Hippocampal formation (tissue), 2 donors: ENCODE measurements around the gene GDPD5.
A peak's percentile ranks its signal among the peaks of the same experiment; 100 is the strongest.

Experiments used
- DNase-seq, 2 donors: peaks; one replicate each; lab custom pipeline; 2025; lab: John Stamatoyannopoulos, UW

GDPD5 gene, protein sequence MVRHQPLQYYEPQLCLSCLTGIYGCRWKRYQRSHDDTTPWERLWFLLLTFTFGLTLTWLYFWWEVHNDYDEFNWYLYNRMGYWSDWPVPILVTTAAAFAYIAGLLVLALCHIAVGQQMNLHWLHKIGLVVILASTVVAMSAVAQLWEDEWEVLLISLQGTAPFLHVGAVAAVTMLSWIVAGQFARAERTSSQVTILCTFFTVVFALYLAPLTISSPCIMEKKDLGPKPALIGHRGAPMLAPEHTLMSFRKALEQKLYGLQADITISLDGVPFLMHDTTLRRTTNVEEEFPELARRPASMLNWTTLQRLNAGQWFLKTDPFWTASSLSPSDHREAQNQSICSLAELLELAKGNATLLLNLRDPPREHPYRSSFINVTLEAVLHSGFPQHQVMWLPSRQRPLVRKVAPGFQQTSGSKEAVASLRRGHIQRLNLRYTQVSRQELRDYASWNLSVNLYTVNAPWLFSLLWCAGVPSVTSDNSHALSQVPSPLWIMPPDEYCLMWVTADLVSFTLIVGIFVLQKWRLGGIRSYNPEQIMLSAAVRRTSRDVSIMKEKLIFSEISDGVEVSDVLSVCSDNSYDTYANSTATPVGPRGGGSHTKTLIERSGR

GRCh38 chr11:75525433-75526191, at the start of gene GDPD5:
Gene GDPD5, minus strand, starts transcription at chr11:75525941. Its CDS starts 48,206 bp downstream, at chr11:75477735.
- DNase-seq, result peak; percentile 71 to 72

DNA sequence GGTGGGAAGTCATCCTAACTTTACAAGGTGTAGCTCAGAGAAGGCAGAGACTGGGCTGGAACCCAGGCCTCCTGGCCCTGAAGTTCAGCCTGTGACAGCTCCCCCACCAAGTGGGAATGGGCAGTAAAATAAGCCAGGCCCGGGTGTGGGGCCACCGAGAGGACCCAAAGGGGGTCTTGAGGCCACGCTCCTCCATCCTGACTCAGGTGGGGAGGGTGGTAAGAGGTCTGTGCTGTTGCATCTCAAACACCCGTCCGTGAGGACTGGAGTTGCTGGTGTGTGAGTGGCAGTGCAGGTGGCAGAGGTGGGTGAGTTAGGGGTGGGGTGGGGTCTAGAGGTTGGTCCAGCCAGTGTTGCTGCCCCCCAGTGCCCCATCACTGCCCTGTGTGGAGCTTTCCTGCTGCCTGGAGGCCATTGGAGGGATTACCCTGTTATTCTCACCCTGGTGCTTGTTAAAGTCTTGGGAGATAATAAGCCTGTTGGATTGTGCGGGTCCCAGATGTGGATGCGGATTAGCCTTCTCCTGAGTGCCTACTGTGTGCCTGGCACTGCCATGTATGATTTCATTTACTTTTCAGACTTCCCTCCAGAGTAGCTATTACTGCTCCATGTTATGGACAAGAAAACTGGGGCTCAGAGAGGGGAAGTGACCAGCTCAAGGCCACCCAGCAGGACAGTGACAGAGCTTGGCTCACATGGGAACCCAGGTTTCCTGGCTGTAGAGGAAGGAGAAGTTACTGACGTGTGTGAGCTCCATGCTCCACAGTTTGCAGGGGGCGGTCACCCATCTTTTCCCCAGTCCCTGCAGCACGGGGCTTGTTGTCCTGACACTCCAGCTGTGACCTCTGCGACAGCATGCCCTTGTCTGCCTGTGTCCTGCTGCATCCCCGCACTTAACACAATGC, 49.2 kb upstream of the GDPD5 start:
- no peak for DNase-seq

DNA sequence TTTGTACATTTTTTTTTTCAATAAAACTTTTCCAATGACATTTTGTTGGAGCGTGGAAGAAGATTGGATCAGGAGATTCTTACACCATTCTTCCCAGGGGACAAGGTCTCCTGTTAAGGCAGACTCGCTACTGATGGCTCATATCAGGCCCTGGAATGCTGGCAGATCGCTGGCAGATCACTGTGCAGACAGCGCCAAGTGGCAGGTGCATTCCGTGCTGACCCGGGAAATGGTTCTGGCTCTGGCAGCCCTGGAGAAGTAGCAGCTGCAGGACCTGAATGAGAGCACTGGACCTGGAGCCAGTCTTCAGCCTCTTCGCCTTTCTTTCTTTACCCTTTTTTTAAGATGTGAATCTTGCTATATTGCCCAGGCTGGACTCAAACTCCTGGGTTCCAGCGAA, 47.0 kb upstream of the GDPD5 start:
- DNase-seq, result no peak

DNA sequence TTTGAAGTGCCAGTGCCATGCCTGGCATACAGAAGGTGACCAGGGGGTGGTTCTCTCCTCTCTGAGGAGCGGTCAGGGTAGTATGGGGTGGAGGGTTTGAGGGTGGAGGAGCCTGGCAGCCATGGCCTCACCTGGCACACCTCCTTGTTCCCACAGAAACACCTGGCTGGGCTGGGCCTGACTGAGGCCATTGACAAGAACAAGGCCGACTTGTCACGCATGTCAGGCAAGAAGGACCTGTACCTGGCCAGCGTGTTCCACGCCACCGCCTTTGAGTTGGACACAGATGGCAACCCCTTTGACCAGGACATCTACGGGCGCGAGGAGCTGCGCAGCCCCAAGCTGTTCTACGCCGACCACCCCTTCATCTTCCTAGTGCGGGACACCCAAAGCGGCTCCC, 45.9 kb upstream of the GDPD5 start:
- no peak for DNase-seq

DNA sequence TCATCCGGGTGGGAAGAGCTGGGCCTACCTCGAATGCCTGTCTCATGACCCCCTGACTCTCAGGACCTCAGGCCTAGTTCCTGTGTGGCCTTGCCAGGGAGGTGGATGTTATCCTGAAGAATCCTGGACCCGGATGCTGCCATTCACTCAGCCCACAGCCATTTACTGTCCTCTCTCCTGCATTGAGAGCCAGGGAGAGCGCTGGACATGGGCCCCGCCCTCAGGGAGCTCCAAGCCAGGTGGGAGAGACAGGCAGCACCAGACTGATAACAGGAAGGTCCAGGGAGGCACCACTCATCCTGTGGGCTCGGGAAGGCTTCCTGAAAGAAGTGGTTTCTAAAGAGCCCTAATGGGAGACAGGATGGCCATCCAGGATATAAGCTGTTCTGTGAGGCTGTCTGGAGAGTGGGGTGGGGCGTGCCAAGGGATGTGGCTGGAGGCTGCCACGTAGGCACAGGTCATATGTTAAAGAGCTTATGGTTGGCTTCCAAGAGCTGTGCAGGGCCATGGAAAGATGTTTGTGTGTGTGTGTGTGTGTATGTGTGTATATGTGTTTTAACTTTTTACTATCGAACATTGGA, 44.9 kb upstream of the GDPD5 start:
- DNase-seq, result no peak

- DNase-seq, result no peak
Measured at GRCh38 chr11:75568616-75569219, 43.0 kb upstream of the GDPD5 start.

DNA sequence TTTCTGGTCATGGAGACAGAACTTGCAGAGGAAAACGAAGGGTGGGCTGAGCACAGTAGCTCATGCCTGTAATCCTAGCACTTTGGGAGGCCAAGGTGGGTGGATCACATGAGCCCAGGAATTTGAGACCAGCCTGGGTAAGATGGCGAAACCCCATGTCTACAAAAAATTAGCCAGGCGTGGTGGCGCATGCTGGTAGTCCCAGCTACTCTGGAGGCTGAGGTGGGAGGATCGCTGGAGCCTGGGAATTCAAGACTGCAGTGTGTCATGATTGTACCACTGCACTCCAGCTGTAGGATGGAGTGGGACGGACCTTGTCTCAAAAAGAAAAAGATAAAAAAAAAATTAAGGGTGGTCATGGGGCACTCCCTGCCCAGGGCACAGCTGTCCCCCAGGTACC, 42.2 kb upstream of the GDPD5 start:
- no peak for DNase-seq

DNA sequence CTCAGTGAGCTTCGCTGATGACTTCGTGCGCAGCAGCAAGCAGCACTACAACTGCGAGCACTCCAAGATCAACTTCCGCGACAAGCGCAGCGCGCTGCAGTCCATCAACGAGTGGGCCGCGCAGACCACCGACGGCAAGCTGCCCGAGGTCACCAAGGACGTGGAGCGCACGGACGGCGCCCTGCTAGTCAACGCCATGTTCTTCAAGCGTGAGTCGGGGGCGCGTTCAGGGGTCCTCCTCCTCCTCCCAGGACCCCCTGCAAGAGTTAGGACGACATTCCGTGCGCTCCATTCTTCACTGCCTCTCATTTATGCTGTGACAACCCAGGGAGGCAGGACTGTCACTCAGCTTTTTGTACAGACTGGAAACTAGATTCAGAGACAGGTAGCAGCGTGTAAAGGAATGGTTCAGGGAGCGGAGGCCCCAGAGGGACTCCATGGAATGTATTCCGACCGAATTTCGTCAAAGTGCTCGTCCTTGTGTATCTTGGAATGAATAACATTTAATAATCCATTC, 41.1 kb upstream of the GDPD5 start:
- no peak for DNase-seq

DNA sequence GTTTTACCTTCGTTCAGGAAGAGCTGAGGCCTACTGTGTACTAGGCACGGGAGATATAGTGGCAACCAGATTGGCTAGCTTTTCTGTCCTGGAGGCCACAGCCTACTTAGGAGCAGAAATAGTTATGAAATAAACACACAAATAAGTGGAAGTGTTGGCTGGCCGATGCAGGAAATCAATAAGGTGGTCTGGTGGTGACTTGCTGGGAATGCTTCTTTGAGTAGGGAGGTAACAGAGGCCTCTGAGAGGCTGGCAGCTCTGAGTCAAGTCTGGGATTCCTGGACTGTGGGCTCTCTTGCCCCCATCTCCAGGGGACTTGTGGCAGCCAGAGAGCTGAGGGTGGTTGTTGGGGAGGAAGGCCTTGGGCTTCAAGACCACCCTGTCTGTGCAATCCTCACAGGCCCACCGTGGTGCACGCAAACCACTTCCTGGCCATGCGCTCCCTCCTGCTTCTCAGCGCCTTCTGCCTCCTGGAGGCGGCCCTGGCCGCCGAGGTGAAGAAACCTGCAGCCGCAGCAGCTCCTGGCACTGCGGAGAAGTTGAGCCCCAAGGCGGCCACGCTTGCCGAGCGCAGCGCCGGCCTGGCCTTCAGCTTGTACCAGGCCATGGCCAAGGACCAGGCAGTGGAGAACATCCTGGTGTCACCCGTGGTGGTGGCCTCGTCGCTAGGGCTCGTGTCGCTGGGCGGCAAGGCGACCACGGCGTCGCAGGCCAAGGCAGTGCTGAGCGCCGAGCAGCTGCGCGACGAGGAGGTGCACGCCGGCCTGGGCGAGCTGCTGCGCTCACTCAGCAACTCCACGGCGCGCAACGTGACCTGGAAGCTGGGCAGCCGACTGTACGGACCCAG, 40.4 kb upstream of the GDPD5 start:
- DNase-seq, result no peak

DNA sequence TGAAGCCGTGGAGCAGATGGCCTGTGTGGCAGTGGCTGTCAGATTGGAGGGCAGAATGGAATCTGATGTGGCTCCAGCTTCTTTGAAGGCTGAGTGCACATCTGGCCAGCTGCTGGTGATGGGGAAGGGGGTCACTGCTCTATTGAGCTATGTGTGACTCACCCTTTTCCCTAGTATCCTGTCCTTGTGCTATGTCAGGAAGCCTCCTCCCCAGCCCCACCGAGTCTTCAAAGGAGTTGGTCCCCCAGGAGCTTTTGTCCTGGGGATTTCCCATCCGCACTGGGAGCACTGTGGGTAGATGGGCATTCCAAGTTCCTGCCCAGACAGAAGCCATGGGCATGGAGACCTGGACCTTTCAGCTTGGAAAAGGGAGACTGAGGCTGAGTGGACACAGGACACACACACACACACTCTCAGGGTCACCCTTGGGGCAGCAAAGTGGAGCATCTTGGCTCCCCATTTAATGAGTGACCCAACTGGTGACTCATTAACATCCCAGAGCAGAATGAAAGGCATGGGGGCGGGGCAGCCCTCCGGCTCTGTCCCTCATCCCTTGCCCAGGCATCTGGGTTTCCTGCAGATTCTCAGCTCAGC, 39.6 kb upstream of the GDPD5 start:
- DNase-seq, result no peak

- no peak for DNase-seq
Measured at GRCh38 chr11:75563978-75564552, 38.3 kb upstream of the GDPD5 start.

DNA sequence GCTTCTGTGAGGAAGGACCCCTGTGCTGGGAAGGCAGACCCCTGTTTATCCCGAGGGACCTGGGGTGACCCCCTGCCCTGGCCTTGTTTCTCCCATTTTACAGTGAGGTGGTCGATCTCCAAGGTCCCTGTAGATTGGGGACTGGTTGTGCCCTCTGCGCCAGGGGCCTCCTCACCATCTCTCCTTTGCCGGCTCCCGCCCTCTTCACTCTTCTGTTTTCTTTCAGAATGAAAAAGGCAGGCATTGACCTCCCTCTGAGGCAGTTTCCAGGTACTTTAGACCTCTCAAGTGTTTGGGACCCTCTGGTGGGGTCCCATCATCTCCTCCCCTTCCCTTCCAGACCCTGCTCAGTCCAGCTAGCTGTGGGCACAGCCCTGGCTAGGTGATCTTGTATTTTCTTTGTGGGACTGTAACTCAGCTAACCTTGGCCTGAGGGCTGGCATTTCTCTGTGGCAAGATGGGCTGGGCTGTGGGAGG, 37.8 kb upstream of the GDPD5 start:
- no peak for DNase-seq

DNA sequence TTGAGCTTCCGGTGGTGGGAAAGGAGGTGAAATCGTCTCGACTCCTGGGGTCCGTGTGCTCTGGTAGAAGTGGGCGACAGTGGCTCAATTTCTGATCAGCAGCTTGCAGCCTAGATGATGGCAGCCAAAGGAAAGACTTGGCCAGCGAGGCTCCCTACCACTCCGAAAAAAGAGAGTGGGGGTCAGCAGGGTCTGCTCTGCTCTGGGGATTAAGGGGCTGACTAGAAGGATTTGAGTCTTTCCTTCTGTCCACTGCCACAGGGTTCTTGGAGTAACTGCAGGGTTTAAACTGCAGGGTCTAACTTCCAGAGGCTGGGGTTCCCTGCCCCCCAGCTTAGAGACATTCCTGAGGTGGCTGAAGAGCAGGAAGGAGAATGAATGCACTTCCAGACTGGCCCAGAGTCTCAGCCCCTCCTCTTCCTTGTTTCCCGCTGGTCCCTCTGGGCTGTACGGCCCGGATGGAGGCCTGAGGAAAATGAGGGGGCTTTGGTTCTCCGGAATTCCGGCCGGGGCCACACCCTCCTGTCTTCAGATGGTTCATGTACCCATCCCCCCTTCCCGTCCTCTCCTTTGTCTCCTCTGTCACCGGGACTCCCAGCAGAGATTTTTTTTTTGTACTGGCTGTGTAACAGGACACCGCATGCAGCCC, 37.2 kb upstream of the GDPD5 start:
- DNase-seq, result no peak

DNA sequence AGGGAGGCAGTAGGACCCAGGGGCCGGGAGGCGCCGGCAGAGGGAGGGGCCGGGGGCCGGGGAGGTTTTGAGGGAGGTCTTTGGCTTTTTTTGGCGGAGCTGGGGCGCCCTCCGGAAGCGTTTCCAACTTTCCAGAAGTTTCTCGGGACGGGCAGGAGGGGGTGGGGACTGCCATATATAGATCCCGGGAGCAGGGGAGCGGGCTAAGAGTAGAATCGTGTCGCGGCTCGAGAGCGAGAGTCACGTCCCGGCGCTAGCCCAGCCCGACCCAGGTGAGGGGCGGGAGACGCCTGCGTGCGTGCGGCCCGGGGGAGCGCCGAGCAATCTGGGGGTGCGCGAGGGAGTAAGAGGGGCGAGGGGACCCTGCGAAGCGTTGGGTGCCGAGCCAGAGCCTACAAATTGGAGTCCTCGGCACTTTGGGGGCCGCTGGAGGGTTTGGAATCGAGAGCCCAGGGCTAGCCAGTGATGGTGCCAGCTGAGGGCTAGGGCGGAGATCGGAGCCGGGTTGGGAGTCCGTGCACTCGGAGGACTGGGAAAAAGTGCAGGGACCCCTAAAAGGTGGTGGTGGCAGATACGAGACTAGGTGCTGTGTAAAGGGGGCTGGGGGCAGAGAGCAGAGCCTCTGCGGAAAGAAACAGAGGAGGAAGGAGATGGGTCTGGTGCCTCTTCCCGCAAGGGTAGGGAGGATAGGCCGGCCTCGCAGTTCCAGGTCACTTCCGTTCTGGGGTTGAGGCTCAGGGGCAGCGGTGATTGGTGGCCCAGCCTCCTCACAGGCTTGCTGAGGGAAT, 36.5 kb upstream of the GDPD5 start, which contains the start of gene SERPINH1:
TSS of gene SERPINH1 (plus strand) at position 206 of the 788 bp plus-strand sequence. CDS start 4,097 bp downstream, outside the sequence.
- DNase-seq, result peak; percentile 22 to 59

- DNase-seq, result no peak
Measured at GRCh38 chr11:75561426-75562047, 35.8 kb upstream of the GDPD5 start.

DNA sequence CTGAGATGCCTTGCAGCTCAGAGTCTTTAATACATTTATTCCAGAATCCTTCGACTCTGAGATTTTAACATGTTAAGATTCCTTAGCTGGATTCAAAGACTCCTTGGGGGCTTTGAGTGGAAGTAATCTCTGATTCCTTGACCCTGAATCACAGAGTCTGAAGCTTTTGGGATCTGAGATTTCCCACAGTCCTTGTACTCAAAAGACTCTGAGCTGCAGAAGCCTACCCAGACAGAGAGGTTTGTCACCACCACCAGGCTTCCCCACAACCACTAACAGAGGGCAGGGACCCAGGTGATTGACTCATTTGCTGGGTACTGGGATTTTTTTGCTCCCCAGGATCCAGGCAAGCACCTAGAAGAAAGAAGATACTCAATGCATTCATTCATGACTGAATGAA, 34.9 kb upstream of the GDPD5 start:
- no peak for DNase-seq
